GM12891 (cell line): Measurements from ENCODE around the gene NRG2.

Source experiments
- DNase-seq: peaks from one replicate; pipeline ENCODE4 v3.0.0; 2011; ENCODE audit warnings: low spot score; ENCODE audit not compliant: insufficient read length
- FAIRE-seq: peaks from 2 replicates; lab custom pipeline; 2011; peaks lifted over from hg19 to GRCh38; lab: Jason Lieb, UNC
- PAX5 ChIP-seq: IDR thresholded peaks from 2 replicates; pipeline ENCODE4 v1.6.1; 2011; ENCODE audit warnings: low read length, moderate library complexity, mild to moderate bottlenecking; ENCODE audit not compliant: insufficient read depth, severe bottlenecking
- POLR2A ChIP-seq: IDR thresholded peaks from 2 replicates; pipeline ENCODE4 v1.6.1; 2011; ENCODE audit warnings: low read depth, low read length, control low read depth
- POLR2AphosphoS5 ChIP-seq: IDR thresholded peaks from 2 replicates; pipeline ENCODE4 v1.6.1; 2011; ENCODE audit warnings: low read depth, low read length, control low read depth
- POU2F2 ChIP-seq: IDR thresholded peaks from 2 replicates; pipeline ENCODE4 v1.6.1; 2011; ENCODE audit warnings: low read depth, mild to moderate bottlenecking, control low read depth, low read length, moderate library complexity
- SPI1 ChIP-seq: IDR thresholded peaks from 2 replicates; pipeline ENCODE4 v1.6.1; 2011; ENCODE audit warnings: low read depth, low read length, control low read depth
- TAF1 ChIP-seq: IDR thresholded peaks from 2 replicates; pipeline ENCODE4 v1.6.1; 2011; ENCODE audit warnings: low read depth, low read length, control low read depth

The NRG2 gene

GRCh38 chr5:139886213-139886612 lies 156.9 kb downstream of the NRG2 start:
- TF ChIP-seq PAX5 (no peak), POLR2AphosphoS5 (no peak), TAF1 (no peak), POLR2A (no peak), POU2F2 (no peak)
- FAIRE-seq (no peak), DNase-seq (no peak)

GRCh38 chr5:139885857-139886208 lies 157.3 kb downstream of the NRG2 start:
- DNase-seq, result no peak
- FAIRE-seq, result no peak
- TF ChIP-seq POU2F2, result no peak
- no peak for TF ChIP-seq PAX5

- FAIRE-seq, result peak; percentile 28
- TF ChIP-seq SPI1 (no peak), POU2F2 (no peak), PAX5 (no peak), POLR2AphosphoS5 (no peak), TAF1 (no peak), POLR2A (no peak)
- DNase-seq, result no peak
Measured at GRCh38 chr5:139885172-139885856, 157.8 kb downstream of the NRG2 start.

DNA sequence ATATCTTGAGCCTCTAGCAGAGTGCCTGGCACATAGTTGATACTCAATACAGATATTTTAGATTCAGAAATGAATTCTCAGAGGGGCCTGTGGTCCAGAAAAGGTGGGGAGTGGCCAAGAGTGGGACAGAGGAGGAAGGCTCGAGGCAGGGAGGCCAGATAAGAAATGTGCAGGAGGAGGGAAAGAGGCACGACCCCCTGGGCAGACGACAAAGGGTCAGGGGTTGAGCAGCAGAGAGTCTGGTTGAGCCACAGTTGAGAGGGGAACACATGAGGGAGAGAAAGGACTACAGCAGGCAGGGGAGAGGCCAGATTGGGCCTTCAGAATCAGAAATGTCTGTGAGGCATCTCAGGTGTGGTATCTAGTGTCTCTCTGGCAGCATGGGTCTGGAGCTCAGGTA lies 158.4 kb downstream of the NRG2 start:
- DNase-seq, result no peak
- TF ChIP-seq POU2F2 (no peak), TAF1 (no peak)
- FAIRE-seq, result no peak

- no peak for DNase-seq
- TF ChIP-seq POLR2AphosphoS5 (no peak), SPI1 (no peak), PAX5 (no peak), POU2F2 (no peak), POLR2A (no peak), TAF1 (no peak)
- FAIRE-seq, result no peak
Measured at GRCh38 chr5:139884144-139884543, 159.0 kb downstream of the NRG2 start.

DNA sequence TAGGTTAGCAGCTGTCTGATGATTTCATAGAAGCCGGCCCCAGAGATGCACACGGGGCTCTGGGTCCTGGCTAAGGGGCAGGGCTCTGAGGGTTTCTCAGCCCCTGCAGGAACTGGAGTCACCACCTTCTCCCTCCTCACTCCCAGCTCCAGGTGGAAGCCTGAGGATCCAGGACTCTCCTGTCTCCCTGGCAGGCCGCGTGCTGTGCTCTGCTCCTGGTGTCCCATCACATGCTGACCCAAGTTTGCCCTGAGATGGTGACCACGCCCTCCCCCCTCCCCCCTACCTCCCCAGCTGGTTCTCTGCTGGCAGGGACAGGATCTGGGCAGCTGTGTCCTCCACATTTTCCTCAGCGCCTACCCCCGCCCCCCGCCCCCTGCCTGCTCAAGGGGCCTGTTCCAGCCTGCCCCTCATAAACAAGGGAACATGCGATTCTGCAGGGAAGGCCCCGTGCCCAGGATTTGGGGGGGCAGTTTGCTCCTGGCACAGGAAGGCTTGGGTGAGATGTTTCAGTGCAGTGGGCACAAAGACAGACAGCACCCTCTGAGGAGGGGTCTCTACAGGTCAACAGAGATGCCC lies 160.0 kb downstream of the NRG2 start:
- DNase-seq, result no peak
- TF ChIP-seq TAF1 (no peak), POLR2A (no peak), SPI1 (no peak), PAX5 (no peak), POU2F2 (no peak), POLR2AphosphoS5 (no peak)
- FAIRE-seq, result no peak

DNA sequence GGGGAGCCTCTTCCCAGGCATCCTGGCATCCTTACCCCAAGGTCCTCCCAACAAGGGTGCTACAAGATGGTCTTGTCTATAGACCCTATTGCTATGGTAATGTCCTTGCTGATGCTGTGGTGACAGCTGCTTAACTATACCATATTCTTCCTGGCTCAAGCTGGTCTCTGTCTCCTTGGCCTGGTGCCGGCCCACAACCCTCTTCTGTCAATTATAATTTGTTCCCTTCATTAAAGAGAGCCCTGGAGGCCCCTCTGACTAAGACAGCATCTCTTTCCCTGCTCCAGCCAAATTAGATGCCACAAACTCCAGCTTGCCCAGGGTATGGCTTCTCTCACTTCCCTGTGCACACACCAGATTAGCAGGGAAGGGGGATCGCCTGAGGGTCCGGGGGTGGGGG lies 160.8 kb downstream of the NRG2 start:
- TF ChIP-seq TAF1 (no peak), SPI1 (no peak)
- DNase-seq, result no peak
- FAIRE-seq, result no peak

DNA sequence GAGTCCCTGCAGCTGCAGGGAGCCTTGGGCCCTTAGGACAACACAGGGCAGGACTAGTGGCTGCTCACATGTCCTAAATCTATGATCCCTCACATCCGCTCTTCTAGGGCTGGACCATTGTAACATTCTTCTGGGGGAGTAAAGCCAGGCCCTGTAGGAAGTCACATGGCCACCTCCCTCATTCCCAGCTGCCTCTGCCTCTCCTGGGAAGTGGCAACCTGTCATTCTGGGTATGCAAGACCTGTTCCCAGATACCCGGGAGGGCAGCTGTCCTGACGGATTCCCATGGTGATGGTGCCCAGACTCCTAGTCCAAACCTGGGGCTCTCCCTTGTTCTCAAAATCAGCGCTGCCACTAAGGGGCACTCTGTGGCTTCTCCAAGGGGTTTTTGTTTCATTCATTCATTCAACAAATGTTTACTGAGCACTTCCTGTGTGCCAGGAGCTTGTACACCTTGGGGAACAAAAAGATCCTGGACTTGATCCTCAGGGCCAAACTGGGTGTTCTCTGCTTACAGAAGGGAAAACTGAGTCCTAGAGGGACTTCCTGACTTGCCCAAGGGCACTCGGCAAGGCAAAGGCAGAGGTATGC lies 161.9 kb downstream of the NRG2 start:
- FAIRE-seq, result no peak
- DNase-seq, result no peak
- TF ChIP-seq TAF1 (no peak), PAX5 (no peak), POLR2AphosphoS5 (no peak), POU2F2 (no peak)

GRCh38 chr5:139880416-139881142 lies 162.5 kb downstream of the NRG2 start:
- FAIRE-seq (no peak), DNase-seq (no peak)
- no peak for TF ChIP-seq PAX5
- no peak for TF ChIP-seq TAF1

DNA sequence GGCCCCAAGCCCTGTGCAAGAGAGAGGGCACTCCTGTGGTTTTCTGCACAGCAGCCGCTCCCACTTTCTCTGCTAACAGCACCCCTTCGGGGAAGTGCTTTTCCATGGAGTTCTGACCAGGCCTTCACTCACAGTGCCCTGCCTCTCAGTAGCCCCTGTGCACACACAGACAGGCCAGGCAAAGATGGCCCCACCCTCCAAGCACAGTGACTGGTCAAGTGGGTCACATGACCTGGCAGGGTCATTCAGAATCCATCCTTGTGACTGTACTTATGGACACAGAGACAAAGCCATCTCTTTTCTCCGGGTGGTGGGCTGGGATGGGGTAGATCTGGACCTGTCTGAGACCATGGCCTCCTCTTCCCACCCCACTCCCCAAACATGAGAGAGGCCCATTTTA lies 165.0 kb downstream of the NRG2 start:
- no peak for DNase-seq

More for the DNA sequence above, 165.0 kb downstream of the NRG2 start:
- TF ChIP-seq PAX5, result no peak
- TF ChIP-seq POLR2AphosphoS5, result no peak
- TF ChIP-seq SPI1, result no peak
- no peak for TF ChIP-seq POU2F2
- no peak for TF ChIP-seq TAF1
- no peak for TF ChIP-seq POLR2A
- FAIRE-seq, result no peak
